IPS DF 19.7 (cell line): Measurements from ENCODE around the gene GALNT10.

Source experiments
- DNase-seq: peaks from one replicate; pipeline ENCODE4 v3.0.0-alpha.2; 2013; ENCODE audit warnings: low read depth, low spot score

GALNT10 gene

GRCh38 chr5:154179846-154180710 is 10.5 kb upstream of the GALNT10 start:
- DNase-seq: no peak

DNA sequence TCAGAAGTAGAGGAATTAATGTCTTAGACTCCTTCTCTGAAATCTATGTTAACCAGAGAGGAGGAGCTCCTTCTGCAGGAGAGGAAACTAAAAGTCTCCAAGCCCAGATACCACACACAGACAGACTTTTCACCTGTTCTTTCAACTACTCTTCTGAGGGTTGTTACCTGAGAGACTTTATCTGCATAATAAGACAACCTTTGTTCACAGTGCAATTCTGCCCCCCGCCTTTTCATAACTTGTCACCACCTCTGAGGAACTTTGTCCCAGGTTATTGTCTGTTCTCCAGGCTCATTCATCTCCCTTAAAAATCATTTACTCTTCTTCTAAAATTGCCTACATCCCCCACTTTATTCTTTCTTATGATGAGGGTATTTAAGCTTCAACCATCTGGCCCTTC is 9.4 kb upstream of the GALNT10 start:
- DNase-seq: no peak

DNA sequence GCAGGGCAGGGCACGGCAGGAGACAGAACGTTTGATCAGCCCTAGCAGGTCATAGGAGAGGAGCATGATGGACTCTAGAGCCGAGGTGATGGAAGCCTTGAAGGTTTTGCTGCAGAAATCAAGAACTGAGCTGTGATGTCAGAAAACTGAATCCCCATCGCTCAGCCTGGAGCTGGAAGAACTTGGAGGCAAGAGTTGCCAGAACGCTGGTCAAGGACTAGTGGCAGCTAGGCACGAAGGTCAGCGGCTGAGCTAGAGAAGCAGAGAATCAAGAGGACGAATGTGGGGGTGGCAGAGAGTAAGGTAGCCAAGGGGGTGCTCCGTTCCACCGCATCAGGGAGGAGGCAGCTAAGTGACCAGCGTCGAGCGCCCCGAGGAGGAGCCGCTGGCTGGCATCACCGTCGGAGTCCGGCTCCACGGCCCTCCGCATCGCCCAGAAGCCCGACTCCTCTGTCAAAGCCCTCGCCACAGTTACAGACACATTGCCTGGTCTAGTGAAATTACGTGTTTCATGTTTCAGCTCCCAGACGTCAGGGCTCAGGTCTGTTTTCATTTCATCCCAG is 1.2 kb upstream of the GALNT10 start:
- no peak for DNase-seq

GRCh38 chr5:154189819-154190594 is 526 bp upstream of the GALNT10 start:
- DNase-seq: no peak

DNA sequence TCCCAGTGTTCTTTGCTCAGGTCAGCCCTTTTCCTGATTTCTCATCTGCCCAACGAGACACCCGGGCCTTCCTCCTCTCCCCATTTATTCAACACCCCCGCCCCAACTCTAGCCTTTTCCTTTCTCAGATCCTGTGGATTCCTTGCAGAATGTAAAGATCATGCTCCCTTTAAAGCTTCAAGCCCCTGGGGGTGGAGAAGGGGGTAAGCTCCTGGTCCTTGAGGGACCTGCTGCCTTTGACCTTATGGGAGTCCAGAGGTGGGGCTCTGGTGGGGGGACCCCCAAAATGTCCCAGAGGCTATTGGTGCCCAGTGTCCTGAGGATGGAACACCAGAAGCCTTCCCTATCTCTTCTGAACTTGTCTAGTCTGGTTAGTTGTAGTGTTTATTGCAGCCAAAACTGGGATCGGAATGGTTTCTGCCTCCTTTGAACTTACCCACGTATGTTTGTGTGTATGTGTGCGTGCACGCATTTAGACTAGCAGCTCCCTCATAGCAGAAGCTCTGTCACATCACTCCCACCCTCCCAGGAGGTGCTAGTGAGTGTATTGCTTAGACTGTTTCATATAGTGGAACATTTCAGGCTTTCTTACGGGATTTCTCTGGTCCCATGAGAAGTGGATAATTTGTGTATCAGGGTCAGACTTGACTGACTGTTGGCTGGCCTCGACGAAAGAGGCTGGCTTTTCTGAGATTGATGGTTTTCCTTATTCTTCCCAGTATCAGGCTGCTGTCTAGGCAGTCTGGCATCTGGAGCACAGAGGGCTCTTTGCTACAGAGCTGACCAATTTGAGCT is 1.1 kb downstream of the GALNT10 start:
- DNase-seq: no peak

DNA sequence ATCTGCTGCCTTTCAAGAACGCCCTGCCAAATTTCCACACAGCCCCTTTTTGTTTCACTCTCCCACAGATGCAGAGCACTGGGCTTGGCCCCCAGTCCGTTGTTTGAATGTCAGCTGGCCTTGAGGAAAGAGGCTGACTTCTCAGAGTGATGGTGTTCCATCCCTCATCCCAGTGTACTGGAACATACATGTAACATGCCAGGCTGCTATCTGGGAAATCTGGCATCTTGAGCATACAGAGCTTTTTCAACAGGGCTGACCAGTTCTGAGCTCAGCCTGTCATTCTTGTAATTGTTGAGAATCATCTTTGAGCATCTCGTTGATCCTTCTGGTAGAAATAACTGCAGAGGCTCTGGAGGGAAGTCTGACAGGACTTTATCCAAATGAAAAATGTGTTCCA is 2.8 kb downstream of the GALNT10 start:
- no peak for DNase-seq

DNA sequence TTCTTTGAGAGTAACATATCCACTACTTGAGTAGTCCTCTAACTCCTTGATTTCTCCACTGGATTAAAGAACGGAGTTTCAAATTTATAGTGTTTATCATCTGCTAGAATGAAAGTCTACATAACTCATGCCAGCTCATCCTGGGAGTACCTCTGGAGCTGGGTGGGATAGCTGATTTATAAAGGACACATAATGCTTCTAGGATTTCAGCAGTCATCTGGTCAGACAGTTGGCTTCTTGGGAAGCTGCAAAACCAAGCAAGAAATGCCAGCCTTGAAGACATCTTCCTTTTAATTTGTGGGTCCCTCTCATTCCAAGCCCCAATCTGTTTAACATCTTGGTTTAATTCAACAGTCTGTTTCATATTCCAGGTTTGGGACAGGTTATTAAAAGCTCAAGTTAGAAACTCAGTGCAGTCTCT is 3.2 kb downstream of the GALNT10 start:
- no peak for DNase-seq

GRCh38 chr5:154194345-154195329 is 4.1 kb downstream of the GALNT10 start:
- DNase-seq: peak; percentile 80

DNA sequence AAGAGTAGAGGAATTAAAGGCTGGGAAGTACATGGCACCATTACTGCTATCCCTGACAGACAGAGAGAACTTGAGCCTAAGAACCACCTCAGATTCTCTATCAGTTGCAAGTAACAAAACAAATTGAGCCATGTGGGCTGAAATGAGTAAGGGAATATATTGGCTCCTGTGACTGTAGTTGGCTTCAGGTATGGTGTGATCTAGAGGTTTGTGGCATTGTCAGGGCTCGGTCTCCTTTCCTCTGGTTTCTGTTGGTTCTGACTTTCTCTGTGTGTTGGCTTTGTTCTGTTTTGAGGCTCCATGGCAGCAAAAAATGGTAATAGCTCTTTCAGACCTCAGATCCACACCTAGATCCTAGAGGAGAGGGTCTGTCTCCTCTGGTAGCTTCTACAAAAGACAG is 5.7 kb downstream of the GALNT10 start:
- DNase-seq: no peak

DNA sequence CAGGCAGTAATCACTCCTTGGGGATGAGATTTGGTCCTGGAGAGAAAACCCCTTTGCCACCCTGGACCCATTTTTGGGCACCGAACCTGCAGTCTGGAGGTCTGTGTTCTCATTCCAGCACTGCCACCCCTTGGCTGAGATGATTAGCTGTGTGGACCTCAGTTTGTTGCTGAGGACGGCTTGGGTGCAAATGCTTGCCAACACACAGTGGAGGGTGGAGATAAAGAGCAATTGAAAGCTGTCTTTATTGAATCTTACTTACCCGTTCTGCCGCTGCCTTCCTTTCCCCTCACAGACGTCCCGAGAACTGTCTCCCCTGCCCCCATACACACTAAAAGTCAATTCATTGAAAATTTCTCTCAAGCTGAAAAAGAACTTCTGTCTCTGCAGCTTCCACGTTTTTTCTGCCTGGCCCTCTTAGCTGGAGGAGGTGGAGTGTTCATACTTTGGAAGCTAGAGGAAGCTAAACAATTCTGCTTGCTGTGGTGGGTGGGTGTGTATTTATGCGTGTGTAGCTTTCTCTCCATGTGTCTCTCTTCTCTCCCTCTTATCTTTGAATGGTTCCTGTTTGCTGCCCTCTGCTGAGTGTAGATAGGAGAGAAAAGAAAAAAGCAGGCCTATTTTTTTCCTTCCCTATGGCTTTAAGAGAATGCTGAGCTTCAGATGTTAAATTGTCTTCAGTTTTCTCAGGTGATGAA is 6.6 kb downstream of the GALNT10 start:
- no peak for DNase-seq

DNA sequence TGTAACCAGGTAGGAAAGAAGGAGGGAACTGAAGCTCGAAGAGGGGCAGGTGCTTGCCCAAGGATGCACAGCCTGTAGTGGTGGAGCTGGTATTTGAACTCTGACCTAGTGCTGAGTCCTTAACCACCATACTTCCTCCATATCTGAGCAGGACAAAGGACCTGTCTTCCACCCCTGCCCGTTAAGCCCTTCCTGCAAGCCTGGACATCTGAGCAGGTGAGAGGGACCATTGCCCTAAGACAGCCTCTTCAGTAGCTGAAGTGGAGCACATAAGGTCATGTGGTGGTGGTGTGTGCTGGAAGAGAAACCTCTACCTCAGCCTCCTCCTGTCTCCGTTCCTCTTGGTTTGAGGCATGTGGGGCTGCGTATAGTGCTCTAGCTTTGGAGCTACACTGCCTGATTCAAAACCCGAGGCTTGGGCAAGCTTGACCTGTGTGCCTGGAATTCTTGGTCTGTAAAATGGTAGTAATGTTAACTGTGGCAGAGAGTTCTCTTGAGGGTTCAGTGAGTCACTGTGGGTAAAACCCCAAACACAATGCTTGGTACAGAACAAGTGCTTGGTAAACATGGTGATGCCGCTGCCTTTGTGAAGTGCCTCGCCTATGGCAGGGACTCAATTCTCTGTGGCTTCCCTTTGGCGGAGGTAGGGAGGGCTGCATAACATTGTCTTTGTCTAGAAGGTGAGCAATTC is 7.4 kb downstream of the GALNT10 start:
- no peak for DNase-seq

- DNase-seq: no peak
These were observed 8.2 kb downstream of the GALNT10 start for GRCh38 chr5:154198611-154199230.

- DNase-seq: no peak
These were observed 8.7 kb downstream of the GALNT10 start for GRCh38 chr5:154199263-154199662.

GRCh38 chr5:154199671-154200220 is 9.2 kb downstream of the GALNT10 start:
- DNase-seq: no peak

DNA sequence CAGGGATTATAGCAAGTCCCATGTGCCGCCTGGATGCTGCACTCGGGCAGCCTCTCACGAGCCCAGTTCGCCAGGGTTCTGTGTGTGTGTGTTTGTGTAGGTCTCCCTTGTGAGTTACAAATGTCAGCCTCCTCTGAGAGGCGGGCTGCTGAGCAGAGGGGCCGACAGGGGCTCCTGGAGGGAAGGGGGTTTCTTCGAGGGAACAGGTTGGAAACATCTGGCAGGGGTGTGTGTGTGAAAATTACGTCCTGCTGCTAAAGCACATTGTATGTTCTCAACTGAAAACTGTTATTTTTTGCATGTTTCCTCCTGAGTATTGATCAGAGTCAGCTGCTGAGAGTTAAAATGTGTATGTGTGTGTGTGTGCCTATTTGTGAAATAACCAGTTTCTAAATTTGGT is 9.7 kb downstream of the GALNT10 start:
- no peak for DNase-seq

DNA sequence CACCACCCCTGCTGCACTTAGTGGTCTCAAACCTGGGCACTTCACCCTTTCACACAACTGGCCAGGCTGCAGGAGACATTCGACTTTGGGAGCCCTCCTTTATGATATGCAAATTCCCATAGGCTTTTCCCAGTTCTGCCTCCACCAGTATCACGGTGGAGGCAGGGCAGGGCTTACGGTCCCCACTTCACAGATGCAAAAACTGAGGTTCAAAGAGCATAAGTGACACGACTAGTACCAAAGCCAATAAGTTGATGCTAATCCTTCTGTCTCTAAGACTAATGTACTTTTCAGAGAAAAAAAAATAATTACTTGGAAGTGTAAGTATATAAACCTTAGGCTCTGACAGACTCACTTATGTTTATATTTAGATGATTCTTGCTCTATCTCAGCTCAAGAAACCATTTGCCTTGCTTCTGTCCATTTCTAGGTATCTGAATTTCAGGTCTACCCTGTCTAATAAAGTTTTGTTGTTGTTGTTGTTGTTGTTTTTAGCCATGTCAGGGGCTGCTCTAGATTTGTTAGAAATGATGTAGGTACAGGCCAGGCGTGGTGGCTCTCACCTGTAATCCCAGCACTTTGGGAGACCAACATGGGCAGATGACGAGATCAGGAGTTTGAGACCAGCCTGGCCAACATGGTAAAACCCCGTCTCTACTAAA is 10.7 kb downstream of the GALNT10 start:
- no peak for DNase-seq

DNA sequence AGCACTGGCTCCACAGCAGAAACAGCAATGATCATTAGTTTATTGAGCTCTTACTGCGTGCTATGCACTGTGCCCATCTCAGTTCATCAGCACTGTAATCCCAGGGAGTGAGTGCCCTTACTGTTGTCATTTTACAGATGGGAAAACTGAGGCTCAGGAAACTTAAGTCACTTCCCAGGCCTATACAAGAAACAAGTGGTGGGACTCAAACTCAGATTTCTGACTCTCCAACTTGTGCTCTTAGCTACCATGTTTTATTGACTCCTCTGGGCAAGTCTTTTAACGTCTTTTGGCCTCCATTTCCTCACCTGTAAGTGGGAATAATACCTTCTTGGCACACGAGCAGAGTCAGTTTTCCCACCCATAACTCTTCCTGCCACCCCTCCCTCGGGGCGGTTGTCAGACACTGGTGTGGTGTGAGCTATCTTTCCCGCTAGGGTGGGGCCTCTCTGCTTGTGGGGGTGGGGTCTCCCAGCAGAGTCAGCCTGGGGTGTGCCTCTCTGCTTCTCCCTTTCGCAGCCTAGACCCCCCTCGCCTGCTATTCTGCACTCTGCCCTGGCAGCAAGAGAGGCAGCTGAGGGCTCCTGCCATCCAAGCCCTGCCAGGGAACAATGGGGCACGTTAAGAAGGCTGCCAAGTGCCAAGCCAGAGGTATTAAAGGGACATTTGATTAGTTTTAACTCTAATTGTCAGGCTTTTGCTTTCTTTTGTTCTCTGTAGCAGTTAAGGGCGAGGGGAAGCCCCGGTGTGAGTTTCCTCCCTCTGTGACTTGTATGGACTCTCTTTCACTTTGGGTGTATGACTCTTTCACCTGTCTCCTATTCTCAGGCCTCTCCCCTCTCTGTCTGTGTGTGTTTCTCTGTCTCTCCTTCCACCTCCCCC is 12.1 kb downstream of the GALNT10 start:
- DNase-seq: no peak
